Colonic mucosa (tissue), 4 donors: ENCODE data around the gene OR1I1. TPM values are rescaled to one million over a fixed set of nuclear protein-coding genes. Genes with fewer than 3 reads are reported as not detected.

Experiments used
- DNase-seq: peaks from one replicate; pipeline ENCODE4 v3.0.0-alpha.2; 2020
- H3K27ac ChIP-seq: fragments of 200-600 bp; one replicate; pipeline ENCODE4 v1.8.0; 2021
- H3K27me3 ChIP-seq: fragments of 200-600 bp; one replicate; pipeline ENCODE4 v1.8.0; 2021
- H3K36me3 ChIP-seq: fragments of 200-600 bp; one replicate; pipeline ENCODE4 v1.8.0; 2021
- H3K4me1 ChIP-seq: fragments of 200-600 bp; one replicate; pipeline ENCODE4 v1.8.0; 2021; ENCODE audit warnings: mild to moderate bottlenecking
- H3K4me3 ChIP-seq: fragments of 200-600 bp; one replicate; pipeline ENCODE4 v1.8.0; 2021
- H3K9ac ChIP-seq, 2 donors: one replicate each; pipeline ENCODE4 v1.7.0; 2013; ENCODE audit warnings: control low read depth in 2 of 2, low read depth in 2 of 2, low read length in 2 of 2
- H3K9me3 ChIP-seq: fragments of 200-600 bp; one replicate; pipeline ENCODE4 v1.8.0; 2021
- intact Hi-C: fragments of 100-400 bp; cut with DNase I; formaldehyde crosslinking; loops from one replicate; pipeline ENCODE4 v1.14.1; 2022
- total RNA-seq, 2 donors: library from RNA; stranded (reverse); fragmentation: NEBNext Ultra II Directional in 1 of 2; extraction: Animal tissue kit (Norgen Biotek cat#: 25700) in 1 of 2; gene quantifications; one replicate each; pipeline ENCODE4 v1.2.1, GENCODE V29; 2021
- TF ChIP-seq, protein P1 (sequence below): fragments of 200-600 bp; IDR thresholded peaks from one replicate; pipeline ENCODE4 v1.8.0; 2022; ENCODE audit warnings: antibody characterized with exemption, mild to moderate bottlenecking
- donor health status: healthy.
- donor health status: DM: no; HTN: no; CAD: no.
- donor health status: DM: no; HTN: no; CAD: no.

OR1I1 gene
- total RNA-seq, 2 donors from 2014 or later, result not detected

DNA sequence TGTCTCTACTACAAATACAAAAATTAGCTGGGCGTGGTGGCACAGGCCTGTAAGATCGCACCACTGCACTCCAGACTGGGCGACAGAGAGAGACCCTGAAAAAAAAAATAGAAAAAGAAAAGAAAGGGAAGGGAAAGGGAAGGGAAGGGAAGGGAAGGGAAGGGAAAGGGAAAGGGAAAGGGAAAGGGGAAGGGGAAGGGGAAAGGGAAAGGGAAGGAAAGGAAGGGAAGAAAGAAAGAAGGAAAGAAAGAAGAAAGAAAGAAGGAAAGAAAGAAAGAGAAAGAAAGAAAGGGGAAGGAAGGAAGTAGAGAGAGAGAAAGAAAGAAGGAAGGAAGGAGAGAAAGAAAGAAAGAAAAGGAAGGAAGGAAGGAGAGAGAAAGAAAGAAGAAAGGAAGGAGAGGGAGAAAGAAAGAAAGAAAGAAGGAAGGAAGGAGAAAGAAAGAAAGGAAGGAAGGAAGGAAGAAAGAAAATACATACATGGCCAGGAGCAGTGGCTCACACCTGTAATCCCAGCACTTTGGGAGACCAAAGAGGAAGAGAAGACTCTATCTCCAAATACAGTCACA lies 17.1 kb downstream of the OR1I1 start:
- Histone ChIP-seq H3K36me3 (no peaks in the 10 kb centered on the region), H3K4me3 (no peak overlapping the region), H3K9me3 (no peaks in the 10 kb centered on the region), H3K9ac (no peak overlapping the region), H3K4me1 (no peaks in the 10 kb centered on the region), H3K27ac (no peak overlapping the region), H3K27me3 (no peaks in the 10 kb centered on the region)
- intact Hi-C loops, result no loop called here
- DNase-seq, result no peak
- TF ChIP-seq, protein P1, sequence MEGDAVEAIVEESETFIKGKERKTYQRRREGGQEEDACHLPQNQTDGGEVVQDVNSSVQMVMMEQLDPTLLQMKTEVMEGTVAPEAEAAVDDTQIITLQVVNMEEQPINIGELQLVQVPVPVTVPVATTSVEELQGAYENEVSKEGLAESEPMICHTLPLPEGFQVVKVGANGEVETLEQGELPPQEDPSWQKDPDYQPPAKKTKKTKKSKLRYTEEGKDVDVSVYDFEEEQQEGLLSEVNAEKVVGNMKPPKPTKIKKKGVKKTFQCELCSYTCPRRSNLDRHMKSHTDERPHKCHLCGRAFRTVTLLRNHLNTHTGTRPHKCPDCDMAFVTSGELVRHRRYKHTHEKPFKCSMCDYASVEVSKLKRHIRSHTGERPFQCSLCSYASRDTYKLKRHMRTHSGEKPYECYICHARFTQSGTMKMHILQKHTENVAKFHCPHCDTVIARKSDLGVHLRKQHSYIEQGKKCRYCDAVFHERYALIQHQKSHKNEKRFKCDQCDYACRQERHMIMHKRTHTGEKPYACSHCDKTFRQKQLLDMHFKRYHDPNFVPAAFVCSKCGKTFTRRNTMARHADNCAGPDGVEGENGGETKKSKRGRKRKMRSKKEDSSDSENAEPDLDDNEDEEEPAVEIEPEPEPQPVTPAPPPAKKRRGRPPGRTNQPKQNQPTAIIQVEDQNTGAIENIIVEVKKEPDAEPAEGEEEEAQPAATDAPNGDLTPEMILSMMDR, result no peak

DNA sequence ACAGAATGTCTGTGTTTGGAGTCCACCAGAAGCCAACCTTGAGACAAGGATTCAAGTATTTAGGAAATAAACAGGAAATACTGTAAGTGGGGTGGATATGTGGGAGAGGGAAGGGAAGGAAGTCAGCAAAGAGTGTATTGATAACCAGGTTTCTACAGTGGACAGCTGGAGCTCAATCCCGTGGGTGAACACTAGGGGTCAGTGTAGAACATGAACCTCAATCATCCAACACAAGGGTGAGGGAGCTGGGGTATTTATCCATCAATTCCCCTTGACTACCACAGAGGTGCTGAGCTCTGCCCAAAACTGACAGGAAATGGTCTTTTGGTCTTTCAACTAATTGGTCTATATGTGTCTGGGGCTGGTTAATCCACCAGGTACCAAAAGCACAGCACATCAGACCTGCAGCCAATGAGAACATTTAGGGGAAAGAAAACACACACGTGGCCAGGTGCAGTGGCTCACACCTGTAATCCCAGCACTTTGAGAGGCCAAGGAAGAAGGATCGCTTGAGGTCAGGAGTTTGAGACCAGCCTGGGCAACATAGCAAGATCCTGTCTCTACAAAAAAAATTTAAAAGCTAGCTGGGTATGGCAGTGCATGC lies 19.6 kb downstream of the OR1I1 start:
- intact Hi-C loops, result no loop called here
- no peaks in the 10 kb centered on the region for H3K9me3 ChIP-seq
- H3K27me3 ChIP-seq, result no peaks in the 10 kb centered on the region
- peak; percentile 52 for DNase-seq
- no peak overlapping the region for H3K9ac ChIP-seq
- H3K36me3 ChIP-seq, result no peaks in the 10 kb centered on the region
- TF ChIP-seq, protein P1, result peak; percentile 64
- no peaks in the 10 kb centered on the region for H3K4me1 ChIP-seq
- H3K27ac ChIP-seq, result no peak overlapping the region
- H3K4me3 ChIP-seq, result no peak overlapping the region

DNA sequence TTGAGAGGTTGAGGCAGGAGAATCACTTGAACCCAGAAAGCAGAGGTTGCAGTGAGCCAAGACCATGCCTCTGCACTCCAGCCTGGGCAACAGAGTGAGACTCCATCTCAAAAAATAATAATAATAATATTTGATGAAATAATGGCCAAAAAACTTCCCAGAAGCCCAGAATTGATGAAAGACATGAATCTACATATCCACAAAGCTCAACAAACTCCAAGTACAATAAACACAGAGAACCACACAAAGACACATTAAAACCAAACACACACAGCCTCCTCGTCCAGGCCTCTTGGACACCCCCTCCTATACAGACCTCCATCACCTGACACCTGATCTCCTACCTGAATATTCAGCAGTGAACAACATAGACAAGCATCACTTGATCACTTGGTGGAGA lies 22.0 kb downstream of the OR1I1 start:
- TF ChIP-seq, protein P1, result no peak
- Histone ChIP-seq H3K4me3 (no peak overlapping the region), H3K27ac (no peak overlapping the region), H3K27me3 (peaks cover 14% of the 10 kb centered on the region), H3K36me3 (no peaks in the 10 kb centered on the region), H3K9me3 (no peaks in the 10 kb centered on the region), H3K4me1 (no peaks in the 10 kb centered on the region), H3K9ac (no peak overlapping the region)
- no peak for DNase-seq
- intact Hi-C loops, result no loop called here

DNA sequence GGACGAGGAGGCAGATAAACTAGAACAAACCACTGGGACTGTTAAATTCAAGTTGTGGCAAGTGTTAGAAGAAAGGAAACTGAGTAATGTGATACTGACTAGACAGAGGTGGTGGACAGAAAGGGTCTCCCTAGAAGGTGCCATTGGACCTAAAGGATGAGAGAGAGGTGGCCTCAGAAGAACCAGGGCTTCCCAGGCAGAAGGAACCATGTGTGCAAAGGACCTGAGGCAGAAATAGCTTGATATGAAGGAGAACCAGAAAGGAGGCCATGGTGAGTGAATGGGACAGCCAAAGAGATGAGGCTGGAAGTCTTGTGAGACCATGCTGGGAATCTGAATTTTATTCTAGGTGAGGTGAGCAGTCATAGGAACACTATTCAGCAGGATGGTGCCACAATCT lies 22.4 kb downstream of the OR1I1 start:
- no peaks in the 10 kb centered on the region for H3K9me3 ChIP-seq
- H3K4me3 ChIP-seq, result no peak overlapping the region
- H3K36me3 ChIP-seq, result no peaks in the 10 kb centered on the region
- H3K27me3 ChIP-seq, result peaks cover 14% of the 10 kb centered on the region
- H3K4me1 ChIP-seq, result no peaks in the 10 kb centered on the region
- no peak for DNase-seq
- no peak overlapping the region for H3K9ac ChIP-seq
- intact Hi-C loops, result no loop called here
- H3K27ac ChIP-seq, result no peak overlapping the region
- TF ChIP-seq, protein P1, result no peak

DNA sequence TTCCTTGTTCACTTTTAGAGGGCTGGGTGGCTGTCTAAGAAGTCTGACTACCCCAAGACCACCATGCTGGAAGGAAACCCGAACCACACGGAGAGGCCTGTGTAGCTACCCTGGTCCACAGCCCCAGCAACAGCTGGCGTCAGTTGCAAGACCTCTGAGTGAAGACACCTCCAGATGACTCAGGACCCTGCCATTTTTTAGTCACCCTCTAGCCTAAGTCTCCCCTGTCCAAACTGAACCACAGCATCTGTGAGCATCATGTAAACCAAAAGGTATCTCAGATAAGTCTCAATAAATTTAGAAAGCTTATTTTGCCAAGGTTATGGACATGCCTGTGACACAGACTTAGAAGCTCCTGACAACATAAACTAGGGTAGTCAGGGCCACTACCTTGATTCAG lies 23.0 kb downstream of the OR1I1 start:
- Histone ChIP-seq H3K9me3 (no peaks in the 10 kb centered on the region), H3K36me3 (no peaks in the 10 kb centered on the region), H3K4me3 (no peak overlapping the region), H3K27ac (no peak overlapping the region), H3K9ac (no peak overlapping the region), H3K27me3 (peaks cover 14% of the 10 kb centered on the region), H3K4me1 (no peaks in the 10 kb centered on the region)
- intact Hi-C loops, result no loop called here
- TF ChIP-seq, protein P1, result no peak
- no peak for DNase-seq
